ENCODE results near the gene SRP68. TPM values are rescaled to one million over a fixed set of nuclear protein-coding genes. Genes with fewer than 3 reads are reported as not detected.
A peak's percentile ranks its signal among the peaks of the same experiment; 100 is the strongest.

SRP68 gene
- total and polyA plus RNA-seq, 4 experiments from 2014 or later, result 59.1 to 92.4 (median 85.7) TPM

GRCh38 chr17:76009969-76010661 is 62.2 kb downstream of the SRP68 start:
- Histone ChIP-seq H3K27ac (ENCODE audit: low read depth, low read length) (no peak overlapping the region), H3K4me1 (ENCODE audit: insufficient read depth, low read length) (peaks cover 8% of the 10 kb centered on the region), H3K36me3 (ENCODE audit: insufficient read depth, low read length) (no peaks in the 10 kb centered on the region), H3K9me3 (ENCODE audit: control insufficient read depth in 1 of 2, low read length in 2 of 2) (no peaks in the 10 kb centered on the region), H3K4me3 (ENCODE audit: low read length in 2 of 2) (no peak overlapping the region), H3K27me3 (ENCODE audit: insufficient read depth, low read length) (no peaks in the 10 kb centered on the region)
- Mint-ChIP-seq H3K27me3 (no peaks in the 10 kb centered on the region), H3K4me1 (peaks cover 3 to 11% (median 8%) of the 10 kb centered on the region in 4 donors), H3K27ac (peak overlapping the region in 1 of 7 donors; percentile 58), H3K4me3 (no peak overlapping the region), H3K36me3 (peaks cover 0 to 4% of the 10 kb centered on the region in 2 donors), H3K9me3 (no peaks in the 10 kb centered on the region)
- DNase-seq, result no peak
- CTCF ChIA-PET (ENCODE audit: partially characterized antibody), result interaction anchor here (1.0 to 11.7 kb wide), 9 partner anchors 8 to 307 kb away, joined by 3 to 168 read pairs (median 5); partner anchors contain the start of genes CDK3 and MRPL38
- POLR2A ChIA-PET (ENCODE audit: partially characterized antibody), result interaction anchor here (2.5 kb wide), 1 partner anchor 105 kb away, joined by 6 read pairs; the partner anchor contains the start of gene MRPL38
- intact Hi-C loops (cut with micrococcal nuclease), result loop anchor here (5.0 kb wide), 3 partner anchors 112 to 258 kb away; no protein-coding TSS in a partner anchor

- H3K9me3 ChIP-seq (ENCODE audit: control insufficient read depth in 1 of 2, low read length in 2 of 2), result no peaks in the 10 kb centered on the region
- ChIA-PET POLR2A (ENCODE audit: partially characterized antibody) (interaction anchor here (2.5 kb wide), 1 partner anchor 105 kb away, joined by 6 read pairs; the partner anchor contains the start of gene MRPL38), CTCF (ENCODE audit: partially characterized antibody) (interaction anchor here (0.8 to 11.7 kb wide), 8 partner anchors 10 to 290 kb away, joined by 3 to 168 read pairs (median 4); partner anchors contain the start of gene EXOC7)
- no peak overlapping the region for H3K27ac ChIP-seq (ENCODE audit: low read depth, low read length)
- no peaks in the 10 kb centered on the region for H3K27me3 Mint-ChIP-seq
- H3K9me3 Mint-ChIP-seq, result no peaks in the 10 kb centered on the region
- no peaks in the 10 kb centered on the region for H3K36me3 ChIP-seq (ENCODE audit: insufficient read depth, low read length)
- H3K4me1 ChIP-seq (ENCODE audit: insufficient read depth, low read length), result peaks cover 7% of the 10 kb centered on the region
- H3K27ac Mint-ChIP-seq, result peak overlapping the region in 1 of 7 donors; percentile 58
- no peaks in the 10 kb centered on the region for H3K27me3 ChIP-seq (ENCODE audit: insufficient read depth, low read length)
- H3K36me3 Mint-ChIP-seq, result peaks cover 0 to 4% of the 10 kb centered on the region in 2 donors
- H3K4me3 ChIP-seq (ENCODE audit: low read length in 2 of 2), result no peak overlapping the region
- peaks cover 3 to 10% (median 8%) of the 10 kb centered on the region in 4 donors for H3K4me1 Mint-ChIP-seq
- DNase-seq, result no peak
- intact Hi-C loops (cut with micrococcal nuclease), result loop anchor here (5.0 kb wide), 1 partner anchor 257 kb away; no protein-coding TSS in a partner anchor
- H3K4me3 Mint-ChIP-seq, result no peak overlapping the region
Observed at GRCh38 chr17:76009447-76009846, 62.9 kb downstream of the SRP68 start.

DNA sequence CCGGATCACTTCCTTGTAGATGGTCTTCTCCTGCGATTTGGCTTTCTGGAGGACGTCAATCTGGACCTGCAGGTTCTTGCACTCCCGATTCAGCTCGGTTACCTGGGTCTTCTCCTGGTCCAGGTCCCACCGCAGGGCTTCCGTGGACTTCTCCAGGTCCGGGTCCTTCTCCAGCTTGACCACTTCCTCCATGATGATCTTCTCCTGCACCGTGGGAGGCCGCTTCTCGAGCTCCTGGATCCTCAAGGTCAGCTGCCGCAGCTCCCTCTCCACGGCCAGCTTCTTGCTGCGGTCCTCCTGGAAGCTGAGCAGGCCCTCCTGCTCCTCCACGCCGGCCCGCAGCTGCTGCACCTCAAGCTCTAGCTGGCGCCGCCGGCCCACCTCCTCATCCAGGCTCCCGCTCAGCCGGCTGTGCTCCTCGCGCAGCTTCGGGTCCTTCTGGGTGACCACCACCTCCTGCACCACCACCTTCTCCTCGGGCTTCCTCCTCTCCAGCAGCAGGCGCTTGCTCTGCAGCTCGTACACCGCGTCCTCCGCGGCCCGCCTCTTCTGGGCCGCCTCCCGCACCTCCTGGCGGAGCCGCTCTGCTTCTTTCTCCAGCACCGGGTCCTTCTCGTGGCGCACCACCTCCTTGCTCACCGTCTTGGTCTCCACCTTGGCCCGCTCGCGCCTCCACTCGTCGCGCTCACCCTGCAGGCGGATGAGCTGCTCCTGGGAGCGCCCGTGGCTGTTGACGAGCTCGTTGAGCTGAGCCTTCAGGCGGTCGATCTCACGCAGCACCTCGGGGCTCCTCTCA is 63.5 kb downstream of the SRP68 start:
- H3K36me3 ChIP-seq (ENCODE audit: insufficient read depth, low read length), result no peaks in the 10 kb centered on the region
- ChIA-PET CTCF (ENCODE audit: partially characterized antibody) (interaction anchor here (0.8 to 11.7 kb wide), 9 partner anchors 11 to 290 kb away, joined by 3 to 168 read pairs (median 4); partner anchors contain the start of genes EXOC7 and MRPL38), POLR2A (ENCODE audit: partially characterized antibody) (interaction anchor here (2.5 kb wide), 1 partner anchor 104 kb away, joined by 6 read pairs; the partner anchor contains the start of gene MRPL38)
- no peak overlapping the region for H3K4me3 ChIP-seq (ENCODE audit: low read length in 2 of 2)
- no peaks in the 10 kb centered on the region for H3K27me3 ChIP-seq (ENCODE audit: insufficient read depth, low read length)
- H3K9me3 ChIP-seq (ENCODE audit: control insufficient read depth in 1 of 2, low read length in 2 of 2), result no peaks in the 10 kb centered on the region
- peaks cover 0 to 4% of the 10 kb centered on the region in 2 donors for H3K36me3 Mint-ChIP-seq
- peaks cover under 1% of the 10 kb centered on the region for H3K4me1 ChIP-seq (ENCODE audit: insufficient read depth, low read length)
- H3K4me3 Mint-ChIP-seq, result no peak overlapping the region
- peaks cover 0 to 5% (median 3%) of the 10 kb centered on the region in 4 donors for H3K4me1 Mint-ChIP-seq
- H3K27ac Mint-ChIP-seq, result peak overlapping the region in 1 of 7 donors; percentile 58
- H3K27ac ChIP-seq (ENCODE audit: low read depth, low read length), result no peak overlapping the region
- DNase-seq, result no peak
- no peaks in the 10 kb centered on the region for H3K27me3 Mint-ChIP-seq
- H3K9me3 Mint-ChIP-seq, result no peaks in the 10 kb centered on the region
- intact Hi-C loops (cut with micrococcal nuclease), result loop anchor here (5.0 kb wide), 1 partner anchor 257 kb away; no protein-coding TSS in a partner anchor

DNA sequence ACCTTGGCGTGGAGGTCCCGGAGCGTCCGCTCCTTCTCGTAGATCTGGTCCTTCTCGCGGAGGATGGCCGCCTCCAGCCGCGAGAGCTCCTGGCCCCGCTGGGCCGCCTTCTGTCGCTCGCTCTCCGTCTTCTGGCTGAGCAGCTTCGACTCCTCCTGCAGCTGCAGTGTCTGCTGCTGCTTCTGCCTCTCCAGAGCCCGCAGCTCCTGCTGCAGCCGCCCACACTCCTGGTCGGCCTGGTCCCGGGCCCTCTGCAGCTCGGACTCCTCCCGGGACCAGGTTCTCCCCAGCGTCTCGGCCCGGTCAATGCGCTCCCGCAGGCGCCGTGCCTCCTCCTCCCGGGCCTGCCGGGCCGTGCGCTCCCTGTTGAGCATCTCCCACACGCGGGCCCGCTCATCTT is 64.1 kb downstream of the SRP68 start:
- no peak overlapping the region for H3K4me3 Mint-ChIP-seq
- no peak overlapping the region for H3K27ac ChIP-seq (ENCODE audit: low read depth, low read length)
- no peak overlapping the region for H3K27ac Mint-ChIP-seq
- no peaks in the 10 kb centered on the region for H3K4me1 ChIP-seq (ENCODE audit: insufficient read depth, low read length)
- peaks cover 0 to 5% (median 3%) of the 10 kb centered on the region in 4 donors for H3K4me1 Mint-ChIP-seq
- H3K27me3 ChIP-seq (ENCODE audit: insufficient read depth, low read length), result no peaks in the 10 kb centered on the region
- no peaks in the 10 kb centered on the region for H3K27me3 Mint-ChIP-seq
- H3K9me3 Mint-ChIP-seq, result no peaks in the 10 kb centered on the region
- intact Hi-C loops (cut with micrococcal nuclease), result loop anchor here (5.0 kb wide), 1 partner anchor 256 kb away; no protein-coding TSS in a partner anchor
- H3K36me3 Mint-ChIP-seq, result peaks cover 0 to 4% of the 10 kb centered on the region in 2 donors
- H3K4me3 ChIP-seq (ENCODE audit: low read length in 2 of 2), result no peak overlapping the region
- CTCF ChIA-PET (ENCODE audit: partially characterized antibody), result interaction anchor here (0.6 to 11.7 kb wide), 7 partner anchors 10 to 291 kb away, joined by 3 to 168 read pairs (median 11); partner anchors contain the start of genes EXOC7 and MRPL38
- DNase-seq, result no peak
- POLR2A ChIA-PET (ENCODE audit: partially characterized antibody), result interaction anchor here (2.5 kb wide), 1 partner anchor 103 kb away, joined by 6 read pairs; the partner anchor contains the start of gene MRPL38
- no peaks in the 10 kb centered on the region for H3K36me3 ChIP-seq (ENCODE audit: insufficient read depth, low read length)
- no peaks in the 10 kb centered on the region for H3K9me3 ChIP-seq (ENCODE audit: control insufficient read depth in 1 of 2, low read length in 2 of 2)

DNA sequence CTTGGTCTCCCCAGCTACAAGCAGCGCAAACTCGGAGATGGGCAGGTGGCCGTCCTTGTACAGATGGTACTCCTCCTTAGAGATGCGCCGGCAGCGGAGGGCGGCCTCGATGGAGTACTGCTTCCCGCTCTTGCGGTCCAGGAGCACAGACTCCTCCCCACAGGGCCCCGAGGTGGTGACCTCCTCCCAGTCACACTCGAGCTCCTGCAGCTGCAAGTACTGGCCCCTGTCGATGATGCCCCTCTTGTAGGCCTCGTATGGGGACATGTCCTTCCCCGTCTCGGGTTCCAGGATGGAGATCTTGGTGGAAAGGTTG is 64.5 kb downstream of the SRP68 start:
- no peaks in the 10 kb centered on the region for H3K27me3 Mint-ChIP-seq
- peaks cover 0 to 4% of the 10 kb centered on the region in 2 donors for H3K36me3 Mint-ChIP-seq
- Histone ChIP-seq H3K4me3 (ENCODE audit: low read length in 2 of 2) (no peak overlapping the region), H3K9me3 (ENCODE audit: control insufficient read depth in 1 of 2, low read length in 2 of 2) (no peaks in the 10 kb centered on the region), H3K4me1 (ENCODE audit: insufficient read depth, low read length) (no peaks in the 10 kb centered on the region), H3K36me3 (ENCODE audit: insufficient read depth, low read length) (no peaks in the 10 kb centered on the region), H3K27ac (ENCODE audit: low read depth, low read length) (no peak overlapping the region), H3K27me3 (ENCODE audit: insufficient read depth, low read length) (no peaks in the 10 kb centered on the region)
- intact Hi-C loops (cut with micrococcal nuclease), result loop anchor here (5.0 kb wide), 1 partner anchor 256 kb away; no protein-coding TSS in a partner anchor
- H3K4me1 Mint-ChIP-seq, result peaks cover 0 to 5% (median 3%) of the 10 kb centered on the region in 4 donors
- CTCF ChIA-PET (ENCODE audit: partially characterized antibody), result interaction anchor here (0.6 to 11.7 kb wide), 5 partner anchors 10 to 291 kb away, joined by 3 to 168 read pairs (median 21); partner anchors contain the start of gene MRPL38
- no peak overlapping the region for H3K27ac Mint-ChIP-seq
- no peaks in the 10 kb centered on the region for H3K9me3 Mint-ChIP-seq
- no peak for DNase-seq
- POLR2A ChIA-PET (ENCODE audit: partially characterized antibody), result interaction anchor here (2.5 kb wide), 1 partner anchor 103 kb away, joined by 6 read pairs; the partner anchor contains the start of gene MRPL38
- H3K4me3 Mint-ChIP-seq, result no peak overlapping the region

GRCh38 chr17:76007131-76007849 is 65.0 kb downstream of the SRP68 start:
- POLR2A ChIA-PET (ENCODE audit: partially characterized antibody), result no interaction called here
- intact Hi-C loops (cut with micrococcal nuclease), result loop anchor here (5.0 kb wide), 1 partner anchor 255 kb away; no protein-coding TSS in a partner anchor
- H3K4me1 Mint-ChIP-seq, result peaks cover 0 to 5% (median 3%) of the 10 kb centered on the region in 4 donors
- H3K9me3 Mint-ChIP-seq, result no peaks in the 10 kb centered on the region
- Histone ChIP-seq H3K4me3 (ENCODE audit: low read length in 2 of 2) (no peak overlapping the region), H3K27me3 (ENCODE audit: insufficient read depth, low read length) (no peaks in the 10 kb centered on the region), H3K9me3 (ENCODE audit: control insufficient read depth in 1 of 2, low read length in 2 of 2) (no peaks in the 10 kb centered on the region), H3K27ac (ENCODE audit: low read depth, low read length) (no peak overlapping the region), H3K4me1 (ENCODE audit: insufficient read depth, low read length) (no peaks in the 10 kb centered on the region), H3K36me3 (ENCODE audit: insufficient read depth, low read length) (no peaks in the 10 kb centered on the region)
- no peak overlapping the region for H3K27ac Mint-ChIP-seq
- H3K4me3 Mint-ChIP-seq, result no peak overlapping the region
- no peak for DNase-seq
- peaks cover 0 to 4% of the 10 kb centered on the region in 2 donors for H3K36me3 Mint-ChIP-seq
- CTCF ChIA-PET (ENCODE audit: partially characterized antibody), result interaction anchor here (2.6 to 11.7 kb wide), 4 partner anchors 10 to 292 kb away, joined by 11 to 168 read pairs (median 70); partner anchors contain the start of gene MRPL38
- H3K27me3 Mint-ChIP-seq, result no peaks in the 10 kb centered on the region

Data from CD4-positive, alpha-beta memory T cell (primary cell).